Measurements from ENCODE around the gene TMX2. TPM values are rescaled to one million over a fixed set of nuclear protein-coding genes. Genes with fewer than 3 reads are reported as not detected.

Gene TMX2
- total and polyA plus RNA-seq, 10 of the 15 experiments (the other 5 are each of a cell fraction or from before 2014, with no cell fraction given) = 64.3 to 134 (median 91.6) TPM

DNA sequence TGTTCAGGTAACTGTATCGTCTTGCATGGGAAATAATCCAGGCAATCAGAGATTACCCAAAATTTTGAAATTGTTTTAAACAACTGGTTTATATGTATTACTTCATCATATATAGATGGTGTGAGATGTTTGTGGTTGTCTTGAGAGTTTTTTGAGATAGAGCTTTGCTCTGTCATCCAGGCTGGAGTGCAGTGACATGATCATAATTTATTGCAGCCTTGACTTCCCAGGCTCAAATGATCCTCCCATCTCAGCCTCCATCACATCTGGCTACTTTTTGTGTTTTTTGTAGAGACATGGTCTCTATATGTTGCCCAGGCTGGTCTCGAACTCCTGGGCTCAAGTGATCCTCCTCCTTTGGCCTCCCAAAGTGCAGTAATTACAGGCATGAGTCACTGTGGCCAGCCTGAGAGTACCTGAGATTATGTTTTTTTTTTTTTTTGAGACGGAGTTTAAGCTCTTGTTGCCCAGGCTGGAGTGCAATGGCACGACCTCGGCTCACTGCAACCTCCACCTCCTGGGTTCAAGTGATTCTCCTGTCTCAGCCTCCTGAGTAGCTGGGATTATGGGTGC is 60.7 kb downstream of the TMX2 start:
- Histone ChIP-seq H3K27me3 (replicated peaks in 1 of 2; ENCODE audit: control insufficient read depth in 2 of 2, insufficient read depth in 2 of 2, low read length in 1 of 2) (no peaks in the 10 kb centered on the region), H3K4me1 (ENCODE audit: control insufficient read depth, insufficient read depth, low read length) (peaks cover 11% of the 10 kb centered on the region), H3K9ac (ENCODE audit: control insufficient read depth, insufficient read depth, low read length) (no peak overlapping the region), H3K27ac (ENCODE audit: control insufficient read depth, insufficient read depth) (no peak overlapping the region), H3K4me3 (no peak overlapping the region), H3K9me3 (replicated peaks; ENCODE audit: control insufficient read depth, insufficient read depth, low read length) (no peaks in the 10 kb centered on the region), H4K20me1 (ENCODE audit: control insufficient read depth, insufficient read depth) (no peaks in the 10 kb centered on the region), H3K4me2 (ENCODE audit: control insufficient read depth, insufficient read depth) (no peak overlapping the region), H3K79me2 (ENCODE audit: control insufficient read depth, insufficient read depth, low read length) (peaks cover 84% of the 10 kb centered on the region), H3K36me3 (ENCODE audit: control insufficient read depth in 2 of 2, insufficient read depth in 2 of 2, low read length in 1 of 2) (peaks cover 0 to 6% of the 10 kb centered on the region in 2 experiments; a peak in 1 of 4 replicates), H2AFZ (ENCODE audit: control insufficient read depth, low read depth, low read length) (no peak overlapping the region)
- no peak for TF ChIP-seq EP300 (IDR thresholded peaks at IDR 0.05; ENCODE audit: borderline replicate concordance in 1 of 2, control insufficient read depth in 1 of 2, low read depth in 2 of 2, low read length in 2 of 2)
- TF ChIP-seq YBX1 (IDR thresholded peaks at IDR 0.05) = no peak
- TF ChIP-seq, protein P1, sequence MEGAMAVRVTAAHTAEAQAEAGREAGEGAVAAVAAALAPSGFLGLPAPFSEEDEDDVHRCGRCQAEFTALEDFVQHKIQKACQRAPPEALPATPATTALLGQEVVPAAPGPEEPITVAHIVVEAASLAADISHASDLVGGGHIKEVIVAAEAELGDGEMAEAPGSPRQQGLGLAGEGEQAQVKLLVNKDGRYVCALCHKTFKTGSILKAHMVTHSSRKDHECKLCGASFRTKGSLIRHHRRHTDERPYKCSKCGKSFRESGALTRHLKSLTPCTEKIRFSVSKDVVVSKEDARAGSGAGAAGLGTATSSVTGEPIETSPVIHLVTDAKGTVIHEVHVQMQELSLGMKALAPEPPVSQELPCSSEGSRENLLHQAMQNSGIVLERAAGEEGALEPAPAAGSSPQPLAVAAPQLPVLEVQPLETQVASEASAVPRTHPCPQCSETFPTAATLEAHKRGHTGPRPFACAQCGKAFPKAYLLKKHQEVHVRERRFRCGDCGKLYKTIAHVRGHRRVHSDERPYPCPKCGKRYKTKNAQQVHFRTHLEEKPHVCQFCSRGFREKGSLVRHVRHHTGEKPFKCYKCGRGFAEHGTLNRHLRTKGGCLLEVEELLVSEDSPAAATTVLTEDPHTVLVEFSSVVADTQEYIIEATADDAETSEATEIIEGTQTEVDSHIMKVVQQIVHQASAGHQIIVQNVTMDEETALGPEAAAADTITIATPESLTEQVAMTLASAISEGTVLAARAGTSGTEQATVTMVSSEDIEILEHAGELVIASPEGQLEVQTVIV (IDR thresholded peaks at IDR 0.05; ENCODE audit: borderline replicate concordance, partially characterized antibody) = no peak
- TF ChIP-seq NR2C1 (IDR thresholded peaks at IDR 0.05) = no peak
- TF ChIP-seq STAT1 (conservative IDR thresholded peaks at IDR 0.05) = no peak
- no peak for TF ChIP-seq BMI1 (IDR thresholded peaks at IDR 0.05; ENCODE audit: borderline replicate concordance)
- intact Hi-C loops (cut with micrococcal nuclease; ENCODE audit: unreplicated experiment) (no loop called here), in situ Hi-C loops (cut with MboI) (no loop called here)
- POLR2A ChIA-PET = interaction anchor here (10.7 kb wide), 1 partner anchor 8 kb away, joined by 110 read pairs; the partner anchor contains the start of gene CTNND1
- CTCF ChIA-PET = interaction anchor here (0.8 to 10.8 kb wide), 4 partner anchors 10 to 129 kb away, joined by 3 to 69 read pairs (median 12); partner anchors contain the start of genes CTNND1 and MED19
- DNase-seq (ENCODE audit: low read depth, low spot score) = no peak
- SMC1A ChIA-PET (ENCODE audit: uncharacterized antibody, unreplicated experiment) = interaction anchor here (0.7 to 11.7 kb wide), 4 partner anchors 10 to 28 kb away, joined by 4 to 117 read pairs (median 7); partner anchors contain the start of gene CTNND1
- ATAC-seq = peak; percentile 7; the same call in 1 of the 3 replicates
- WGBS (ENCODE audit: insufficient coverage, insufficient replicate concordance, low lambda C conversion rate, missing lambda C conversion rate) = 64% methylated on average over 5 of the region's 5 CpGs
- RAD21 ChIA-PET (ENCODE audit: unreplicated experiment) = interaction anchor here (1.0 to 3.2 kb wide), 2 partner anchors 9 to 12 kb away, joined by 3 to 13 read pairs; no protein-coding TSS in a partner anchor
- BruUV-seq (replicated peaks) = TSS peak; percentile 46
- FAIRE-seq = no peak
